Stimulated activated CD8-positive, alpha-beta memory T cell treated with anti-CD3 and anti-CD28 coated beads, Interleukin-4, amount 100 ng/mL, for 1 hour (primary cell): ENCODE results near the gene CLN3.
"Not testable (repeated sequence)": the region's sequence is repeated elsewhere in the genome, so short reads cannot be mapped to it uniquely, and the experiment has no call there.

Experiments used
- DNase-seq, 2 donors: peaks; one replicate each; pipeline ENCODE4 v3.0.0-alpha.2; 2020; ENCODE audit warnings: low read depth in 2 of 2, low spot score in 1 of 2

CLN3 gene

GRCh38 chr16:28491970-28492474 lies at the start of gene CLN3:
Gene CLN3 (minus strand): TSS chr16:28492074. CDS start chr16:28491759, 315 bp downstream.
- peak; percentile 72 for DNase-seq

GRCh38 chr16:28540346-28540745 lies 48.5 kb upstream of the CLN3 start:
- no peak for DNase-seq

- DNase-seq: no peak
Observed at GRCh38 chr16:28538733-28539596, 47.1 kb upstream of the CLN3 start, which contains the start of gene NUPR1. Gene NUPR1 (minus strand): TSS chr16:28538974. CDS start chr16:28538907, 67 bp downstream.

- no peak for DNase-seq
Observed at GRCh38 chr16:28537964-28538732, 46.3 kb upstream of the CLN3 start.

- DNase-seq: no peak
Observed at GRCh38 chr16:28537076-28537475, 45.2 kb upstream of the CLN3 start.

- DNase-seq: no peak
Observed at GRCh38 chr16:28534542-28535373, 42.9 kb upstream of the CLN3 start.

GRCh38 chr16:28532940-28533647 lies 41.2 kb upstream of the CLN3 start:
- no peak for DNase-seq

- DNase-seq: no peak
Observed at GRCh38 chr16:28531777-28532744, 40.2 kb upstream of the CLN3 start.

GRCh38 chr16:28529124-28529523 lies 37.2 kb upstream of the CLN3 start:
- DNase-seq: no peak

GRCh38 chr16:28528463-28528867 lies 36.6 kb upstream of the CLN3 start:
- DNase-seq: no peak

- no peak for DNase-seq
Observed at GRCh38 chr16:28527985-28528384, 36.1 kb upstream of the CLN3 start.

- not testable (repeated sequence) for DNase-seq
Observed at GRCh38 chr16:28527100-28527785, 35.4 kb upstream of the CLN3 start.

GRCh38 chr16:28526201-28527099 lies 34.6 kb upstream of the CLN3 start:
- no peak for DNase-seq

GRCh38 chr16:28524681-28525171 lies 32.9 kb upstream of the CLN3 start:
- no peak for DNase-seq

GRCh38 chr16:28522792-28523191 lies 30.9 kb upstream of the CLN3 start:
- DNase-seq: no peak

GRCh38 chr16:28521436-28521835 lies 29.6 kb upstream of the CLN3 start:
- DNase-seq: no peak

- no peak for DNase-seq
Observed at GRCh38 chr16:28520672-28521071, 28.8 kb upstream of the CLN3 start.
